Activated CD8-positive, alpha-beta T cell treated with anti-CD3 and anti-CD28 coated beads for 36 hours (primary cell): Measurements from ENCODE around the gene VDAC2. TPM values are rescaled to one million over a fixed set of nuclear protein-coding genes. Genes with fewer than 3 reads are reported as not detected.

Experiments used
- ATAC-seq: fragments of 200-7000 bp; cut with Tn5 transposase; one replicate; pipeline ENCODE4 v1.10.0; 2021; ENCODE audit warnings: mild to moderate bottlenecking, moderate library complexity
- CTCF ChIA-PET: fragments of 350-600 bp; sonication (Branson Sonifier 250); formaldehyde crosslinking; loops from one replicate; lab custom pipeline; 2021; ENCODE audit warnings: antibody characterized with exemption; lab: Charles Lee
- POLR2A ChIA-PET: fragments of 350-600 bp; sonication (Branson Sonifier 250); formaldehyde crosslinking; loops from one replicate; lab custom pipeline; 2021; ENCODE audit warnings: antibody characterized with exemption; lab: Charles Lee
- DNase-seq: peaks from one replicate; pipeline ENCODE4 v3.0.0-alpha.2; 2020
- H3K27ac Mint-ChIP-seq: one replicate; pipeline ENCODE4 v1.8.0; 2021; ENCODE audit warnings: mild to moderate bottlenecking, mixed read lengths
- H3K27me3 Mint-ChIP-seq: one replicate; pipeline ENCODE4 v1.8.0; 2021; ENCODE audit warnings: mixed read lengths
- H3K36me3 Mint-ChIP-seq: one replicate; pipeline ENCODE4 v1.8.0; 2021; ENCODE audit warnings: low read depth, mixed read lengths
- H3K4me1 Mint-ChIP-seq: one replicate; pipeline ENCODE4 v1.8.0; 2021; ENCODE audit warnings: low read depth, mixed read lengths
- H3K4me3 Mint-ChIP-seq: one replicate; pipeline ENCODE4 v1.8.0; 2021; ENCODE audit warnings: mild to moderate bottlenecking, moderate library complexity, mixed read lengths
- H3K9me3 Mint-ChIP-seq: one replicate; pipeline ENCODE4 v1.8.0; 2021; ENCODE audit warnings: mixed read lengths
- intact Hi-C: fragments of 100-400 bp; cut with micrococcal nuclease; formaldehyde crosslinking; loops from one replicate; pipeline ENCODE4 v1.10.0; 2022
- total RNA-seq, 2 experiments: library from RNA; stranded (reverse); gene quantifications; one replicate each; pipeline ENCODE4 v1.2.3, GENCODE V29; 2021
- TF ChIP-seq, protein P1 (sequence below): fragments of 200-600 bp; IDR thresholded peaks from one replicate; pipeline ENCODE4 v1.8.0; 2022; ENCODE audit warnings: antibody characterized with exemption, mild to moderate bottlenecking

Gene VDAC2
- total RNA-seq, 2 experiments from 2014 or later: 253 to 263 TPM

GRCh38 chr10:75272896-75273295, 62.3 kb downstream of the VDAC2 start:
- POLR2A ChIA-PET: no interaction called here
- intact Hi-C loops: no loop called here
- TF ChIP-seq, protein P1, sequence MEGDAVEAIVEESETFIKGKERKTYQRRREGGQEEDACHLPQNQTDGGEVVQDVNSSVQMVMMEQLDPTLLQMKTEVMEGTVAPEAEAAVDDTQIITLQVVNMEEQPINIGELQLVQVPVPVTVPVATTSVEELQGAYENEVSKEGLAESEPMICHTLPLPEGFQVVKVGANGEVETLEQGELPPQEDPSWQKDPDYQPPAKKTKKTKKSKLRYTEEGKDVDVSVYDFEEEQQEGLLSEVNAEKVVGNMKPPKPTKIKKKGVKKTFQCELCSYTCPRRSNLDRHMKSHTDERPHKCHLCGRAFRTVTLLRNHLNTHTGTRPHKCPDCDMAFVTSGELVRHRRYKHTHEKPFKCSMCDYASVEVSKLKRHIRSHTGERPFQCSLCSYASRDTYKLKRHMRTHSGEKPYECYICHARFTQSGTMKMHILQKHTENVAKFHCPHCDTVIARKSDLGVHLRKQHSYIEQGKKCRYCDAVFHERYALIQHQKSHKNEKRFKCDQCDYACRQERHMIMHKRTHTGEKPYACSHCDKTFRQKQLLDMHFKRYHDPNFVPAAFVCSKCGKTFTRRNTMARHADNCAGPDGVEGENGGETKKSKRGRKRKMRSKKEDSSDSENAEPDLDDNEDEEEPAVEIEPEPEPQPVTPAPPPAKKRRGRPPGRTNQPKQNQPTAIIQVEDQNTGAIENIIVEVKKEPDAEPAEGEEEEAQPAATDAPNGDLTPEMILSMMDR: no peak
- ATAC-seq: no peak
- Mint-ChIP-seq H3K36me3 (no peaks in the 10 kb centered on the region), H3K9me3 (no peaks in the 10 kb centered on the region), H3K4me1 (no peaks in the 10 kb centered on the region), H3K27me3 (peaks cover 3% of the 10 kb centered on the region), H3K27ac (no peak overlapping the region), H3K4me3 (no peak overlapping the region)
- CTCF ChIA-PET: no interaction called here
- DNase-seq: no peak

- H3K9me3 Mint-ChIP-seq: no peaks in the 10 kb centered on the region
- no peaks in the 10 kb centered on the region for H3K36me3 Mint-ChIP-seq
- peak; percentile 34 for ATAC-seq
- H3K4me3 Mint-ChIP-seq: no peak overlapping the region
- no peaks in the 10 kb centered on the region for H3K4me1 Mint-ChIP-seq
- TF ChIP-seq, protein P1: no peak
- intact Hi-C loops: no loop called here
- ChIA-PET CTCF (no interaction called here), POLR2A (no interaction called here)
- no peak overlapping the region for H3K27ac Mint-ChIP-seq
- H3K27me3 Mint-ChIP-seq: peaks cover 5% of the 10 kb centered on the region
- no peak for DNase-seq
Observed at GRCh38 chr10:75276069-75276872, 65.7 kb downstream of the VDAC2 start.

- no peak for ATAC-seq
- CTCF ChIA-PET: no interaction called here
- Mint-ChIP-seq H3K36me3 (no peaks in the 10 kb centered on the region), H3K27ac (no peak overlapping the region), H3K4me1 (no peaks in the 10 kb centered on the region), H3K27me3 (peaks cover 4% of the 10 kb centered on the region), H3K9me3 (no peaks in the 10 kb centered on the region), H3K4me3 (no peak overlapping the region)
- intact Hi-C loops: no loop called here
- DNase-seq: no peak
- TF ChIP-seq, protein P1: no peak
- POLR2A ChIA-PET: no interaction called here
Observed at GRCh38 chr10:75280236-75280635, 69.6 kb downstream of the VDAC2 start.

Other genes starting within 250 kb of the VDAC2 start
- gene SAMD8, start 99.1 kb upstream of the VDAC2 start, total RNA-seq: 10 to 100 TPM; 21.9 to 23.7 TPM
- 10 to 100 TPM; 54.5 to 58.1 TPM for gene COMTD1, start 25.2 kb downstream of the VDAC2 start, total RNA-seq
- under 1 TPM; 0.25 to 0.31 TPM for gene ZNF503, start 191.0 kb downstream of the VDAC2 start, total RNA-seq
- not detected for gene LRMDA, start 220.8 kb downstream of the VDAC2 start, total RNA-seq